Activated CD8-positive, alpha-beta T cell treated with anti-CD3 and anti-CD28 coated beads, Interleukin-2, amount 10 ng/mL, durations not matched to agents 7 days and 5 days (primary cell): ENCODE results near the gene PPP1R16B. TPM values are rescaled to one million over a fixed set of nuclear protein-coding genes. Genes with fewer than 3 reads are reported as not detected.

Experiments
- ATAC-seq: fragments of 150-1000 bp; cut with Tn5 transposase; one replicate; pipeline ENCODE4 v1.10.0; 2021; ENCODE audit warnings: moderate library complexity
- CTCF ChIA-PET: fragments of 350-600 bp; sonication (Branson Sonifier 250); formaldehyde crosslinking; loops from one replicate; lab custom pipeline; 2021; ENCODE audit warnings: antibody characterized with exemption; lab: Charles Lee
- POLR2A ChIA-PET: fragments of 350-600 bp; sonication (Branson Sonifier 250); formaldehyde crosslinking; loops from one replicate; lab custom pipeline; 2021; ENCODE audit warnings: antibody characterized with exemption; lab: Charles Lee
- DNase-seq: peaks from one replicate; pipeline ENCODE4 v3.0.0-alpha.2; 2020
- H3K27ac Mint-ChIP-seq: one replicate; pipeline ENCODE4 v1.8.0; 2021; ENCODE audit warnings: mild to moderate bottlenecking, mixed read lengths
- H3K27me3 Mint-ChIP-seq: one replicate; pipeline ENCODE4 v1.8.0; 2021; ENCODE audit warnings: low read depth, mixed read lengths
- H3K36me3 Mint-ChIP-seq: one replicate; pipeline ENCODE4 v1.8.0; 2021; ENCODE audit warnings: low read depth, mixed read lengths
- H3K4me1 Mint-ChIP-seq: one replicate; pipeline ENCODE4 v1.8.0; 2021; ENCODE audit warnings: low read depth, mixed read lengths
- H3K4me3 Mint-ChIP-seq: one replicate; pipeline ENCODE4 v1.8.0; 2021; ENCODE audit warnings: mild to moderate bottlenecking, mixed read lengths
- H3K9me3 Mint-ChIP-seq: one replicate; pipeline ENCODE4 v1.8.0; 2022; ENCODE audit warnings: mixed read lengths; ENCODE audit not compliant: insufficient read depth
- total RNA-seq, 2 experiments: library from RNA; stranded (reverse); gene quantifications; one replicate each; pipeline ENCODE4 v1.2.3, GENCODE V29; 2021

The PPP1R16B gene
- total RNA-seq, 2 experiments from 2014 or later: 63.4 to 65.1 TPM

DNA sequence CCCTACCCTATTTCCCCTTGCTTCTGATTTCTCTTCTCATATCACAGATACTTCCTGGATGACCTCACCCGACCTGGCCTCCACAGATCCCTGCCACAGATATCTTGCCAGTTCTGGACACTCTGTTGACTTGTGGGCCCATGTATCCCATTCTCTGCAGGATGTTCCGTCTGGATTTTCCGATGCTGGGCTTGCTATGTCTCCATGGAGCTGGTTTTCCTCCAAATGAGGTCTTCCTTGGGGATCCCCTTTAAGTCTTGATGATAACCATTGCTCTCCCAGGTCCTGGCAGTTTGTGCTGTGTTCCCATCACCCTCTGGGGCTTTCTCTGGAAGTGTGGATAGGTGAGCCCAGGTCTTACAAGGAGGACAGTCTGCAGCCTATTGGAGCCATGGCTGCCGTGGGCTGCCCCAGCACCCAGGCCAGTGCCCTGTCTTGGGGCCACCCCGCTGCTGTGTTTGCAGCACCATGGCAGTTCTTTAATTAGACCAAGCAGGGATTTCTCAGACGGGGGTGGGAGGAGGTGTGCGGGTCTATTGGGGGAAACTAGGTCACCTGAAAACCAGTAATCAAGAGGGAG, 23.9 kb downstream of the PPP1R16B start:
- peaks cover 78% of the 10 kb centered on the region for H3K36me3 Mint-ChIP-seq
- peaks cover 84% of the 10 kb centered on the region for H3K4me1 Mint-ChIP-seq
- DNase-seq: no peak
- CTCF ChIA-PET: no interaction called here
- H3K9me3 Mint-ChIP-seq: no peaks in the 10 kb centered on the region
- H3K4me3 Mint-ChIP-seq: no peak overlapping the region
- no peak for ATAC-seq
- no peaks in the 10 kb centered on the region for H3K27me3 Mint-ChIP-seq
- POLR2A ChIA-PET: interaction anchor here (1.5 to 4.3 kb wide), 2 partner anchors 23 to 24 kb away, joined by 4 to 12 read pairs; partner anchors contain the start of gene PPP1R16B
- H3K27ac Mint-ChIP-seq: peak overlapping the region; percentile 58

DNA sequence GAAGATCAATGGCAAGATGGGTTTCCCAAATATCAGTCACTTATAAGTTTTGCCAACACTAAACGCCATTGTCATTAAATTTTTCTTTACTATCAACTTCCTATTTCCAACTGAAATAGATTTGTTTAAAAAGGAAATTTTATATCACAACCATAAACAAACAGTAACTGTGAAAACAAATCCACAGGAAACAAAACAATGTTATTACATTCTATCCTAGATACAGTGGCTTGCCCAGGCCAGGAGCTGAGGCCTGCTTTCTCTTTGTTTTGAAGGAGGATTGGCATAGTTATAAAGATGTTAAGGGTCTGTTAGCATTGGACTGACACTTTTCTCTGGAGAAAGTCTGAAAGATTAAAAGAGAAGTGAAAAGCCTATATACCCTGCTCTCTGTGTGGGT, 24.9 kb downstream of the PPP1R16B start:
- POLR2A ChIA-PET: interaction anchor here (1.5 to 4.3 kb wide), 2 partner anchors 24 to 25 kb away, joined by 4 to 12 read pairs; partner anchors contain the start of gene PPP1R16B
- Mint-ChIP-seq H3K27me3 (no peaks in the 10 kb centered on the region), H3K4me3 (no peak overlapping the region), H3K4me1 (peaks cover 83% of the 10 kb centered on the region), H3K27ac (peak overlapping the region; percentile 36), H3K36me3 (peaks cover 73% of the 10 kb centered on the region), H3K9me3 (no peaks in the 10 kb centered on the region)
- DNase-seq (no peak), ATAC-seq (no peak)
- CTCF ChIA-PET: interaction anchor here (1.2 kb wide), 1 partner anchor 25 kb away, joined by 3 read pairs; the partner anchor contains the start of gene PPP1R16B

DNA sequence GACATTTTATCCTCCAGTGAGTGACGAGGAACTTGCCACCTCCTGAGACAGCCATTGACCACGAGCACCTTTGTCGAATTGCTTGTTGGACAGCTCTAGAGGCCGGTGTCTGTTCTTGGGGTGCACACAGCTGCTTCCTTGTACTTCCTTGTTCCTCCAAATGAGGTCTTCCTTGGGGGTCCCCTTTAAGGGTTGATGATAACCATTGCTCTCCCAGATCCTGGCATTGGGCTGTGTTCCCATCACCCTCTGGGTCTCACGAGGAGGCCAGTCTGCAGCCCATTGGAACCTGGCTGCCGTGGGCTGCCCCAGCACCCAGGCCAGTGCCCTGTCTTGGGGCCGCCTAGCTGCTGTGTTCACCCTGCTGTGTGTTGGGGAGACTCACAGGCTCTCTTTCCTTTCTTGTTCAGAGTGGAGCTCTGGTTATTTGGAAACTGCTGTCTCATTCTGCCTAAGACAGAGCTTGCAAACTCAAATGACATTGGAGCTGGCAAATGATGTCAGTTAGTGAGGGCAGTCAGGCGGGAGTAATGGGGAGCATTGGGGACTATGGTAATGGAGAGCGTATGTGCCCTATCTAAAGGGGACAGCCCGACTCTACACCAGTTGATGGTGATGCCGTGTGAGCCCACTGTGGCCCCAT, 25.7 kb downstream of the PPP1R16B start:
- H3K4me3 Mint-ChIP-seq: no peak overlapping the region
- CTCF ChIA-PET: interaction anchor here (1.2 kb wide), 1 partner anchor 26 kb away, joined by 3 read pairs; the partner anchor contains the start of gene PPP1R16B

DNA sequence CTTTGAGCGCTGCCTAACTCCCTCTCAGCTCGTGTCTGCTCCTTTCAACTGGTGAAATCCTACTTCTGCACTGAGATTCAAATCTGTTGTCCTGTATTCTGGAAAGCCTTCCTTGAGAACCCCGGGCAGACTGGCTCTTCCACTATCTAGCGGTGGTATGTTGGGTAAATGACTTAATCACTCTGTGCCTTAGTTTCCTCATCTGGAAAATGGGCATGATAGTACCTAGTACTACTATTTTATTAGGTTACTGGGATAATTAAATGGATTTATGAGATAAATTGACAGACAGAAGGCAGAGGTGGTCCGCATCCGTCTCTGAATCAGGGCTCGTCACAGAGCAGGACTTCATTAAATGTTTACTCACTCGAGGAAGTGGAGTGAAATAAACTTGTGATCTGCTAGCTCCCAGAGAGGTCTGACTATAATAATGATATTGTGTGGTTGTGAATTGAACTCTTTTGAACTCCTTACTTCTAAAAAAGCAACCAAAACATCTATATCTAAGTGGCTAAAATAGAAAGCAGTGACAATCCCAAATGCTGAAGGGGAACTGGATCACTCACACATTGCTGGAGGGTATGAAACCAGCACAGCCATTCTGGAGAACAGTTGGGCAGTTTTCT, 26.6 kb downstream of the PPP1R16B start:
- CTCF ChIA-PET: no interaction called here

More for the DNA sequence above, 25.7 kb downstream of the PPP1R16B start:
- H3K9me3 Mint-ChIP-seq: no peaks in the 10 kb centered on the region
- no peak overlapping the region for H3K27ac Mint-ChIP-seq
- H3K27me3 Mint-ChIP-seq: no peaks in the 10 kb centered on the region
- peaks cover 77% of the 10 kb centered on the region for H3K4me1 Mint-ChIP-seq
- POLR2A ChIA-PET: interaction anchor here (4.3 kb wide), 1 partner anchor 26 kb away, joined by 12 read pairs; the partner anchor contains the start of gene PPP1R16B
- H3K36me3 Mint-ChIP-seq: peaks cover 68% of the 10 kb centered on the region
- no peak for ATAC-seq
- no peak for DNase-seq

DNA sequence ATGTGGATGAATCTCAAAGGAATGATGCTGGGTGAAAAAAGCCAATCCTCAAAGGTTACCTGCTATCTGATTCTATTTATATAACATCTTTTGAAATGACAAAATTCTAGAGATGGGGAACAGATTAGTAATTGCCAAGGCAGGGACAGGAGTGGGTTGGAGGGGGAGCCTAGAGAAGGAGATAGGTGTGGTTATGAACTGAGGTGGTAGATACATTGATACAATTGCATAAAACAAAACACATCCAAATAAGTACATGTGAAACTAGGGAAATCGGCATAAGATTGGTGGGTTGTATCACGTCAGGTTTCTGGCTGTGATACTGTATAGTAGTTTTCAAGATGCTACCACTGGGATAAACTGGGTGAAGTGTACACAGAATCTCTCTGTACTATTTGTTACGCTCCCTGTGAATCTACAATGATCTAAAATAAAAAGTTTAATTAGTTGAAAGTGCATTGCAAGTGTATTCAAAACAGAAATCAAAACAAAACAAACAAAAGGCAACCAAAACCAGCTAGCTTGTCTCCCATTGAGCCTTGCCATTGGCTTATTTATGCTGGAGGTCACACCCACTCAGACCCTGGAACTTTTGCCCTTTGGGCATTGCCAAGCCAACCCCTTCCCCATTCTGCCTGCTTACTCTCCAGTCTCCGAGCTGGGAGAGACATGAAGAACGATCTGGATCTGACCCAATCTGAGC, 27.8 kb downstream of the PPP1R16B start:
- ChIA-PET POLR2A (interaction anchor here (1.1 to 1.4 kb wide), 3 partner anchors 27 to 42 kb away, joined by 3 to 6 read pairs (median 4); partner anchors contain the start of gene PPP1R16B), CTCF (interaction anchor here (0.9 to 2.1 kb wide), 3 partner anchors 9 to 59 kb away, joined by 3 to 11 read pairs (median 10); no protein-coding TSS in a partner anchor)
- Mint-ChIP-seq H3K4me1 (peaks cover 60% of the 10 kb centered on the region), H3K27ac (peak overlapping the region; percentile 53), H3K27me3 (no peaks in the 10 kb centered on the region), H3K36me3 (peaks cover 63% of the 10 kb centered on the region), H3K4me3 (peak overlapping the region; percentile 24), H3K9me3 (no peaks in the 10 kb centered on the region)
- DNase-seq (no peak), ATAC-seq (peak; percentile 34)

More for the DNA sequence above, 26.6 kb downstream of the PPP1R16B start:
- Mint-ChIP-seq H3K4me1 (peaks cover 70% of the 10 kb centered on the region), H3K4me3 (no peak overlapping the region), H3K36me3 (peaks cover 68% of the 10 kb centered on the region), H3K9me3 (no peaks in the 10 kb centered on the region), H3K27ac (peak overlapping the region; percentile 2), H3K27me3 (no peaks in the 10 kb centered on the region)
- no peak for ATAC-seq
- POLR2A ChIA-PET: interaction anchor here (4.3 kb wide), 1 partner anchor 27 kb away, joined by 12 read pairs; the partner anchor contains the start of gene PPP1R16B
- DNase-seq: no peak

DNA sequence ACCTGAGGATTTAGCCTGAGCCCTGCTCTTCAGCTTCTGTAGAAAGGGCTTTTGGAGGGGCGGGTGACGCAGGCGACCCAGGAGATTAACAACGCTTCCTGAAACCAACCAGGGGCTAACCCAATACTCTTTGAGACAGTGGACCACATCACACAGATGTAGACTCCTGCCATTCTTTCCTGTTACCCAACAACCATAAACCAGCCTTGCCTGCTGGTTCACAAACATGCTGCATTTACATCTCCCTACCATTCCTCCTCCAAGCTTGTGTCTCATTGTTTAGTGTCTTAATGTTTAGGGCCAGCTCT, 28.3 kb downstream of the PPP1R16B start:
- Mint-ChIP-seq H3K4me1 (peaks cover 54% of the 10 kb centered on the region), H3K27ac (peak overlapping the region; percentile 53)

DNA sequence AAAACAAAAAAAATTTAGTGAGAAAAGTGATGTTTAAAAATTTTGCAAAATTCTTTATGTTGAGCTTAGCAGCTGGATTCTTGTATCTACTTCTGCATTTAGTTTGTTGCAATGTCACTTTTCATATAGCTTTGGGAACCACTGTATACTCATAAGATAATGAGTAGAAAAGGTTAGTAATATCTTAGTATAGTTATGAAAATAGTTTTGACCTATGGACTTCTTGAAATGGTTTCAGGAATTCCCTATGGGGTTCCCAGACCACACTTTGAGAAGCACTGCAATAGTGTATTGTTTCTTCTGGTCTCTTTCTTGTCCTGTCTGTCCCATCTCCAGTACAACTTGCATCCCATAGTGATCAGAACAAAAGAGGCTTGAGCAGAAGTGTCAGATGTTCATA, 29.4 kb downstream of the PPP1R16B start:
- H3K27me3 Mint-ChIP-seq: no peaks in the 10 kb centered on the region
- no peaks in the 10 kb centered on the region for H3K9me3 Mint-ChIP-seq
- no peak for ATAC-seq
- H3K4me1 Mint-ChIP-seq: peaks cover 53% of the 10 kb centered on the region
- POLR2A ChIA-PET: interaction anchor here (1.1 to 1.4 kb wide), 2 partner anchors 11 to 30 kb away, joined by 3 read pairs; partner anchors contain the start of gene PPP1R16B
- CTCF ChIA-PET: interaction anchor here (1.1 to 2.1 kb wide), 3 partner anchors 9 to 58 kb away, joined by 3 to 11 read pairs (median 10); no protein-coding TSS in a partner anchor
- no peak for DNase-seq
- H3K27ac Mint-ChIP-seq: no peak overlapping the region
- peaks cover 62% of the 10 kb centered on the region for H3K36me3 Mint-ChIP-seq
- H3K4me3 Mint-ChIP-seq: no peak overlapping the region

More for the DNA sequence above, 28.3 kb downstream of the PPP1R16B start:
- Mint-ChIP-seq H3K27me3 (no peaks in the 10 kb centered on the region), H3K4me3 (peak overlapping the region; percentile 24), H3K36me3 (peaks cover 63% of the 10 kb centered on the region), H3K9me3 (no peaks in the 10 kb centered on the region)
- POLR2A ChIA-PET: interaction anchor here (1.1 to 1.4 kb wide), 4 partner anchors 12 to 41 kb away, joined by 3 to 6 read pairs (median 4); partner anchors contain the start of gene PPP1R16B
- ATAC-seq: peak; percentile 70
- CTCF ChIA-PET: interaction anchor here (0.9 to 2.1 kb wide), 4 partner anchors 8 to 59 kb away, joined by 3 to 11 read pairs (median 6); no protein-coding TSS in a partner anchor
- DNase-seq: peak; percentile 50

DNA sequence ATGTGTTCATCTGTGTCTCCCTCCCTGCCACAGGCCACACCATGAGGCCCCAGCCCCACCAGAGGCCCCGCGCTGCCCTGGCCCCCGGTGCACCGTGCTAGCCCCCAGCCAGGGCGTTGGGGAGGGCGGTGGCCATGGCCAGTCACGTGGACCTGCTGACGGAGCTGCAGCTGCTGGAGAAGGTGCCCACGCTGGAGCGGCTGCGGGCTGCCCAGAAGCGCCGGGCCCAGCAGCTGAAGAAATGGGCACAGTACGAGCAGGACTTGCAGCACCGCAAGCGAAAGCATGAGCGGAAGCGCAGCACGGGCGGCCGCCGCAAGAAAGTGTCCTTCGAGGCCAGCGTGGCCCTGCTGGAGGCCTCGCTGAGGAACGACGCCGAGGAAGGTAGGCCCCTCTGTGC, 30.3 kb downstream of the PPP1R16B start:
- Mint-ChIP-seq H3K36me3 (peaks cover 60% of the 10 kb centered on the region), H3K9me3 (no peaks in the 10 kb centered on the region), H3K4me3 (no peak overlapping the region), H3K27me3 (no peaks in the 10 kb centered on the region), H3K27ac (no peak overlapping the region), H3K4me1 (peaks cover 54% of the 10 kb centered on the region)
- DNase-seq: no peak
- POLR2A ChIA-PET: interaction anchor here (0.9 kb wide), 1 partner anchor 37 kb away, joined by 3 read pairs; no protein-coding TSS in a partner anchor
- ATAC-seq: no peak
- CTCF ChIA-PET: no interaction called here

DNA sequence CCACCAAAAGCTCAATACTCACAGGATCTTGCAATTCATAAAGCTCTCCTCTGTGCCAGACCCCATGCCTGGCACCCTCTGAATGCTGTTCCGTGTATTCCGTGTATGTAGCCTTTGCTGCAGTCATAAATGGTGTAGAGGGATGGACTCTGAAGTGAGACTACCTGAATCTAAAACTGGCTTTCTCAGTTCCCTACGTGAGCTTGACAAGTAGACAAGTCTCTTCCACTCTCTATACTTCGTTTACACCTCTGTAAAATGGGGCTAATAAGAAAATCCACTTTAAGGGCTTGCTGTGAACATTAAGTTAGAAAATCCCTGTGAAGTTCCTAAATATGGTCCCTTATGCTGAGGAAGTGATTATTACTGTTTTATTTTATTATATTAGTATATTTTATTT, 31.5 kb downstream of the PPP1R16B start:
- peak overlapping the region; percentile 41 for H3K27ac Mint-ChIP-seq
- H3K4me3 Mint-ChIP-seq: no peak overlapping the region
- peaks cover 53% of the 10 kb centered on the region for H3K4me1 Mint-ChIP-seq
- H3K36me3 Mint-ChIP-seq: peaks cover 56% of the 10 kb centered on the region
- POLR2A ChIA-PET: interaction anchor here (0.6 kb wide), 1 partner anchor 14 kb away, joined by 4 read pairs; no protein-coding TSS in a partner anchor
- ATAC-seq: no peak
- DNase-seq: no peak
- no peaks in the 10 kb centered on the region for H3K9me3 Mint-ChIP-seq
- no peaks in the 10 kb centered on the region for H3K27me3 Mint-ChIP-seq
- CTCF ChIA-PET: no interaction called here

DNA sequence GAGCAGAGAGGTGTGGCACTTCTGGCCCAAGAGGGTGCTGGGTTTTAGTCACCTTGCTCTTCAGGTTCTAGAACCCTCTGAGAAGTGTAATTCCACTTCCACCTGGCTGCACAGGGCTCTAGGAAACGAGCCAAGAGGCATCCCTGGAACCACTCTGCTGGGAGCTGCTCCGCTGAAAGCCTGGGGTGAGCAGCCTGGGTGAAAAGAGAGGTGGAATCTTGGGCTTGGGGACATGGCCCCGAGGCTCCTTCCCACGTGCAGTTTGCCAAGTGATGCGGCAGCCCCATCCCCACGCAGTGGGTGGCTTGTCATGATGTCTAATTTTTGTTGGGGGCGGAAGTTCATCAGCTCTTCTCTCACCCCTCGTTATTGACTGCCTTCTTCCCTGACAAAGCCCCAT, 32.8 kb downstream of the PPP1R16B start:
- Mint-ChIP-seq H3K4me3 (no peak overlapping the region), H3K9me3 (no peaks in the 10 kb centered on the region), H3K4me1 (peaks cover 55% of the 10 kb centered on the region), H3K27me3 (no peaks in the 10 kb centered on the region), H3K36me3 (peaks cover 54% of the 10 kb centered on the region), H3K27ac (no peak overlapping the region)
- ATAC-seq (no peak), DNase-seq (no peak)
- ChIA-PET CTCF (no interaction called here), POLR2A (no interaction called here)

DNA sequence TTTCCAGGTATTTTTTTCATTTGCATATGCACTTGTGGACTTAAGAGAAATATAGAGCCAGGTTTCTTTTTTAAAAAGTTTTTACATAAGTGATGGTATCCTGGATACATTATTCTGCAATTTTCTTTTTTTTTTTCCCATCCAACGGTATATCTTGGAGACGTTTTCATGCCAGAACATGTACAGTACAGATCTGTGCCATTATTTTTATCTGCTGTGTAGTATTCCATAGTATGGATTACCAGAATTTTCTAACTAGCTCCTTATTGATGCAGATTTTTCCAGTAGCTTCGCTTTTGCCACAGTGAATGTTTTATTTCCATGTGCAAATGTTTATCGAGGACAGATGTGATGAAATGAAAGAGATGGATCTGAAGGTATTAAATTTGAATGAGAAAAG, 34.1 kb downstream of the PPP1R16B start:
- Mint-ChIP-seq H3K9me3 (no peaks in the 10 kb centered on the region), H3K36me3 (peaks cover 54% of the 10 kb centered on the region), H3K27me3 (no peaks in the 10 kb centered on the region), H3K4me1 (peaks cover 56% of the 10 kb centered on the region), H3K4me3 (no peak overlapping the region), H3K27ac (peak overlapping the region; percentile 41)
- ATAC-seq (no peak), DNase-seq (no peak)
- POLR2A ChIA-PET: interaction anchor here (1.5 kb wide), 1 partner anchor 54 kb away, joined by 4 read pairs; no protein-coding TSS in a partner anchor
- CTCF ChIA-PET: interaction anchor here (1.1 to 3.2 kb wide), 4 partner anchors 32 to 54 kb away, joined by 3 to 13 read pairs (median 4); no protein-coding TSS in a partner anchor
